OCI-LY7 (cell line): ENCODE results near the gene RSPH6A. TPM values are rescaled to one million over a fixed set of nuclear protein-coding genes. Genes with fewer than 3 reads are reported as not detected.

Experiments used
- BruUV-seq: library from RNA; stranded (reverse); fragments of 400-500 nt; replicated peaks from 2 replicates; lab custom pipeline; 2021; lab: Mats Ljungman, UMichigan
- CTCF ChIA-PET: fragments of 300-600 bp; sonication (Branson Sonifier 250); formaldehyde crosslinking; loops from one replicate; lab custom pipeline; 2022; ENCODE audit warnings: antibody characterized with exemption; ENCODE audit not compliant: unreplicated experiment; lab: Charles Lee
- POLR2A ChIA-PET: fragments of 300-600 bp; sonication (Branson Sonifier 250); formaldehyde crosslinking; loops from one replicate; lab custom pipeline; 2022; ENCODE audit warnings: antibody characterized with exemption; lab: Charles Lee
- DNase-seq: peaks from one replicate; pipeline ENCODE4 v3.0.0-alpha.2; 2015; ENCODE audit warnings: low spot score
- H2AFZ ChIP-seq: fragments of 200-600 bp; sonication (generic), shearing (Covaris generic); 2 replicates; pipeline ENCODE4 v1.6.1; 2014; ENCODE audit warnings: mild to moderate bottlenecking, antibody characterized with exemption, low read length, moderate library complexity
- H3K27ac ChIP-seq: fragments of 200-600 bp; sonication (generic); 2 replicates; pipeline ENCODE4 v1.5.1; 2014; ENCODE audit warnings: mixed run types, low read depth, mild to moderate bottlenecking, moderate library complexity, low read length, inconsistent platforms; ENCODE audit not compliant: poor library complexity, severe bottlenecking
- H3K36me3 ChIP-seq: fragments of 200-600 bp; sonication (generic); 2 replicates; pipeline ENCODE4 v1.6.1; 2014; ENCODE audit warnings: mild to moderate bottlenecking, antibody characterized with exemption, low read length, moderate library complexity, mixed read lengths; ENCODE audit not compliant: insufficient read depth
- H3K4me1 ChIP-seq: fragments of 200-600 bp; sonication (generic); 2 replicates; pipeline ENCODE4 v1.5.1; 2014; ENCODE audit warnings: mild to moderate bottlenecking, low read length; ENCODE audit not compliant: insufficient read depth, poor library complexity, severe bottlenecking
- H3K4me2 ChIP-seq: fragments of 200-600 bp; sonication (generic); 2 replicates; pipeline ENCODE4 v1.6.1; 2014; ENCODE audit warnings: mild to moderate bottlenecking, low read length
- H3K4me3 ChIP-seq: fragments of 200-600 bp; sonication (generic); 2 replicates; pipeline ENCODE4 v1.5.1; 2014; ENCODE audit warnings: mild to moderate bottlenecking, low read depth, low read length; ENCODE audit not compliant: poor library complexity, severe bottlenecking
- H3K79me2 ChIP-seq: fragments of 200-600 bp; sonication (generic); 2 replicates; pipeline ENCODE4 v1.6.1; 2016; ENCODE audit warnings: low read depth, mild to moderate bottlenecking, low read length, moderate library complexity, mixed read lengths; ENCODE audit not compliant: insufficient read depth
- H3K9me2 ChIP-seq: fragments of 200-600 bp; sonication (generic); 2 replicates; pipeline ENCODE4 v1.6.1; 2016; ENCODE audit warnings: mild to moderate bottlenecking, low read length, mixed read lengths; ENCODE audit not compliant: insufficient read depth
- H3K9me3 ChIP-seq: fragments of 200-600 bp; sonication (generic); 2 replicates; pipeline ENCODE4 v1.6.1; 2014; ENCODE audit warnings: mild to moderate bottlenecking, mixed run types, low read length, mixed read lengths
- H4K20me1 ChIP-seq: fragments of 200-600 bp; sonication (generic); 2 replicates; pipeline ENCODE4 v1.6.1; 2014; ENCODE audit warnings: mild to moderate bottlenecking, antibody characterized with exemption, low read length, moderate library complexity, mixed read lengths; ENCODE audit not compliant: insufficient read depth
- CTCF ChIP-seq: fragments of 200-600 bp; sonication (generic); conservative IDR thresholded peaks from 2 replicates; pipeline ENCODE4 v1.5.1; 2014; ENCODE audit warnings: mild to moderate bottlenecking, antibody characterized with exemption, low read length, moderate library complexity, mixed read lengths
- EZH2phosphoT487 ChIP-seq: fragments of 200-600 bp; sonication (generic); IDR thresholded peaks from 2 replicates; pipeline ENCODE4 v1.6.1; 2018; ENCODE audit warnings: low read depth, borderline replicate concordance, mild to moderate bottlenecking, mixed run types, antibody characterized with exemption, low read length, moderate library complexity, mixed read lengths
- intact Hi-C: fragments of 100-400 bp; cut with micrococcal nuclease; formaldehyde crosslinking; loops from one replicate; pipeline ENCODE4 v1.10.0; 2022; ENCODE audit not compliant: unreplicated experiment
- total RNA-seq, 2 experiments: library from RNA; depleted of rRNA in 1 of 2; stranded (reverse); fragments of >200 nt in 1 of 2; shearing (Covaris generic) in 1 of 2; gene quantifications; 2 replicates each; pipeline ENCODE4 v1.2.3, GENCODE V29; 2014 to 2022

RSPH6A gene
- total RNA-seq, 2 experiments from 2014 or later = 0.16 to 0.72 TPM

- TF ChIP-seq CTCF (no peak), EZH2phosphoT487 (no peak)
- no TSS peak for BruUV-seq
- no peak for DNase-seq
- intact Hi-C loops = no loop called here
- peaks cover 7% of the 10 kb centered on the region; the same call in 1 of the 2 replicates for H3K36me3 ChIP-seq
- H3K79me2 ChIP-seq = no peaks in the 10 kb centered on the region
- no peak overlapping the region for H3K4me3 ChIP-seq
- H3K4me1 ChIP-seq = peaks cover 18% of the 10 kb centered on the region
- no peaks in the 10 kb centered on the region for H3K9me3 ChIP-seq
- no peak overlapping the region for H2AFZ ChIP-seq
- ChIA-PET CTCF (no interaction called here), POLR2A (no interaction called here)
- no peak overlapping the region for H3K4me2 ChIP-seq
- H4K20me1 ChIP-seq = no peaks in the 10 kb centered on the region; the same call in 1 of the 2 replicates
- H3K9me2 ChIP-seq = no peaks in the 10 kb centered on the region
- no peak overlapping the region for H3K27ac ChIP-seq
Measured at GRCh38 chr19:45778010-45778661, 37.0 kb downstream of the RSPH6A start.

GRCh38 chr19:45777395-45777961 is 37.6 kb downstream of the RSPH6A start:
- no peak overlapping the region for H3K4me2 ChIP-seq
- H3K4me3 ChIP-seq = no peak overlapping the region
- DNase-seq = no peak
- ChIA-PET CTCF (no interaction called here), POLR2A (no interaction called here)
- no peak overlapping the region for H2AFZ ChIP-seq
- TF ChIP-seq CTCF (no peak), EZH2phosphoT487 (no peak)
- H4K20me1 ChIP-seq = no peaks in the 10 kb centered on the region; the same call in 1 of the 2 replicates
- no peaks in the 10 kb centered on the region for H3K79me2 ChIP-seq
- H3K36me3 ChIP-seq = peaks cover 7% of the 10 kb centered on the region; the same call in 1 of the 2 replicates
- BruUV-seq = no TSS peak
- H3K9me2 ChIP-seq = no peaks in the 10 kb centered on the region
- H3K9me3 ChIP-seq = no peaks in the 10 kb centered on the region
- no peak overlapping the region for H3K27ac ChIP-seq
- H3K4me1 ChIP-seq = peaks cover 25% of the 10 kb centered on the region
- intact Hi-C loops = no loop called here

- H3K9me2 ChIP-seq = no peaks in the 10 kb centered on the region
- peaks cover 7% of the 10 kb centered on the region; the same call in 1 of the 2 replicates for H3K36me3 ChIP-seq
- DNase-seq = no peak
- H4K20me1 ChIP-seq = no peaks in the 10 kb centered on the region
- no peak for TF ChIP-seq CTCF
- no peak for TF ChIP-seq EZH2phosphoT487
- ChIA-PET POLR2A (no interaction called here), CTCF (no interaction called here)
- H2AFZ ChIP-seq = no peak overlapping the region
- no peaks in the 10 kb centered on the region for H3K9me3 ChIP-seq
- no peak overlapping the region for H3K4me3 ChIP-seq
- H3K4me2 ChIP-seq = no peak overlapping the region
- BruUV-seq = no TSS peak
- H3K79me2 ChIP-seq = no peaks in the 10 kb centered on the region
- H3K4me1 ChIP-seq = peaks cover 34% of the 10 kb centered on the region
- intact Hi-C loops = loop anchor here (5.0 kb wide), 1 partner anchor 82 kb away; the partner anchor contains the start of genes QPCTL and SNRPD2
- no peak overlapping the region for H3K27ac ChIP-seq
Measured at GRCh38 chr19:45774765-45775164, 40.3 kb downstream of the RSPH6A start.
